ENCODE data around the gene TAF12. TPM values are rescaled to one million over a fixed set of nuclear protein-coding genes. Genes with fewer than 3 reads are reported as not detected.

The TAF12 gene
- total RNA-seq, 1 experiment from 2014 or later: 17.9 TPM

GRCh38 chr1:28579401-28579800 lies 63.5 kb downstream of the TAF12 start:
- POLR2A ChIA-PET (ENCODE audit: low non-redundant PET): interaction anchor here (0.5 to 0.7 kb wide), 2 partner anchors 69 to 74 kb away, joined by 3 to 12 read pairs; partner anchors contain the start of gene RCC1
- intact Hi-C loops (cut with micrococcal nuclease; ENCODE audit: unreplicated experiment): no loop called here
- Histone ChIP-seq H3K36me3 (ENCODE audit: insufficient read depth, low read length, poor library complexity, severe bottlenecking) (peaks cover 40% of the 10 kb centered on the region), H3K4me3 (ENCODE audit: low read depth, low read length, poor library complexity, severe bottlenecking) (peak overlapping the region; percentile 75), H3K27ac (ENCODE audit: low read depth, low read length, poor library complexity, severe bottlenecking) (peak overlapping the region; percentile 3), H3K4me1 (ENCODE audit: insufficient read depth, low read length, poor library complexity, severe bottlenecking) (peaks cover 13% of the 10 kb centered on the region), H3K27me3 (replicated peaks; ENCODE audit: insufficient read depth, low read depth, low read length, poor library complexity) (no peaks in the 10 kb centered on the region), H3K9me3 (ENCODE audit: low read depth, low read length, poor library complexity, severe bottlenecking) (no peaks in the 10 kb centered on the region)
- TF ChIP-seq EZH2 (IDR thresholded peaks at IDR 0.05; ENCODE audit: borderline replicate concordance, low read depth, low read length, poor library complexity, severe bottlenecking): no peak
- TF ChIP-seq CTCF (conservative IDR thresholded peaks at IDR 0.05; ENCODE audit: low read depth, low read length): no peak
- BruUV-seq (replicated peaks): no TSS peak
- CTCF ChIA-PET: no interaction called here
- DNase-seq (ENCODE audit: low spot score): no peak

GRCh38 chr1:28578696-28579218 lies 64.1 kb downstream of the TAF12 start:
- peaks cover 13% of the 10 kb centered on the region for H3K4me1 ChIP-seq (ENCODE audit: insufficient read depth, low read length, poor library complexity, severe bottlenecking)
- ChIA-PET CTCF (no interaction called here), POLR2A (ENCODE audit: low non-redundant PET) (interaction anchor here (0.5 kb wide), 1 partner anchor 73 kb away, joined by 3 read pairs; the partner anchor contains the start of gene RCC1)
- intact Hi-C loops (cut with micrococcal nuclease; ENCODE audit: unreplicated experiment): no loop called here
- BruUV-seq (replicated peaks): no TSS peak
- no peak overlapping the region for H3K4me3 ChIP-seq (ENCODE audit: low read depth, low read length, poor library complexity, severe bottlenecking)
- TF ChIP-seq CTCF (conservative IDR thresholded peaks at IDR 0.05; ENCODE audit: low read depth, low read length): no peak
- TF ChIP-seq EZH2 (IDR thresholded peaks at IDR 0.05; ENCODE audit: borderline replicate concordance, low read depth, low read length, poor library complexity, severe bottlenecking): no peak
- no peak for DNase-seq (ENCODE audit: low spot score)
- peaks cover 40% of the 10 kb centered on the region for H3K36me3 ChIP-seq (ENCODE audit: insufficient read depth, low read length, poor library complexity, severe bottlenecking)
- no peaks in the 10 kb centered on the region for H3K27me3 ChIP-seq (replicated peaks; ENCODE audit: insufficient read depth, low read depth, low read length, poor library complexity)
- H3K27ac ChIP-seq (ENCODE audit: low read depth, low read length, poor library complexity, severe bottlenecking): peak overlapping the region; percentile 3
- no peaks in the 10 kb centered on the region for H3K9me3 ChIP-seq (ENCODE audit: low read depth, low read length, poor library complexity, severe bottlenecking)

- ChIA-PET CTCF (no interaction called here), POLR2A (ENCODE audit: low non-redundant PET) (no interaction called here)
- Histone ChIP-seq H3K27ac (ENCODE audit: low read depth, low read length, poor library complexity, severe bottlenecking) (no peak overlapping the region), H3K36me3 (ENCODE audit: insufficient read depth, low read length, poor library complexity, severe bottlenecking) (peaks cover 42% of the 10 kb centered on the region), H3K4me1 (ENCODE audit: insufficient read depth, low read length, poor library complexity, severe bottlenecking) (peaks cover 13% of the 10 kb centered on the region), H3K27me3 (replicated peaks; ENCODE audit: insufficient read depth, low read depth, low read length, poor library complexity) (no peaks in the 10 kb centered on the region), H3K9me3 (ENCODE audit: low read depth, low read length, poor library complexity, severe bottlenecking) (no peaks in the 10 kb centered on the region), H3K4me3 (ENCODE audit: low read depth, low read length, poor library complexity, severe bottlenecking) (no peak overlapping the region)
- TF ChIP-seq EZH2 (IDR thresholded peaks at IDR 0.05; ENCODE audit: borderline replicate concordance, low read depth, low read length, poor library complexity, severe bottlenecking) (no peak), CTCF (conservative IDR thresholded peaks at IDR 0.05; ENCODE audit: low read depth, low read length) (no peak)
- DNase-seq (ENCODE audit: low spot score): no peak
- no TSS peak for BruUV-seq (replicated peaks)
- intact Hi-C loops (cut with micrococcal nuclease; ENCODE audit: unreplicated experiment): no loop called here
Observed at GRCh38 chr1:28577738-28578536, 64.9 kb downstream of the TAF12 start.

Measured in A673 (cell line).